Endothelial cell of umbilical vein (primary cell): ENCODE results near the gene MAD2L2. TPM values are rescaled to one million over a fixed set of nuclear protein-coding genes. Genes with fewer than 3 reads are reported as not detected.

Experiments
- BruUV-seq: library from RNA; stranded (reverse); fragments of 400-500 nt; replicated peaks from 2 replicates; lab custom pipeline; 2021; lab: Mats Ljungman, UMichigan
- CTCF ChIA-PET: fragments of 300-600, 350-600 bp; sonication (Branson Sonifier 250); formaldehyde crosslinking; loops from one replicate; lab custom pipeline; 2021; ENCODE audit warnings: antibody characterized with exemption, inconsistent platforms; lab: Charles Lee
- POLR2A ChIA-PET: fragments of 300-600, 350-600 bp; sonication (Branson Sonifier 250); formaldehyde crosslinking; loops from one replicate; lab custom pipeline; 2021; ENCODE audit warnings: antibody characterized with exemption, inconsistent platforms; lab: Charles Lee
- DNase-seq: peaks from one replicate; pipeline ENCODE4 v3.0.0-alpha.2; 2011; ENCODE audit warnings: low read depth, low spot score
- FAIRE-seq: peaks from 2 replicates; lab custom pipeline; 2011; peaks lifted over from hg19 to GRCh38; lab: Jason Lieb, UNC
- H2AFZ ChIP-seq: 2 replicates; pipeline ENCODE4 v1.6.0; 2012; ENCODE audit warnings: low read depth, low read length, control low read depth, inconsistent platforms
- H3K27ac ChIP-seq: 2 replicates; pipeline ENCODE4 v1.5.1; 2011; ENCODE audit warnings: low read depth, mild to moderate bottlenecking, control low read depth, low read length, moderate library complexity; ENCODE audit not compliant: insufficient read depth
- H3K27me3 ChIP-seq, 2 experiments: 2 replicates each; pipeline versions ENCODE4 v1.6.0 to v1.6.1; 2011; ENCODE audit warnings: low read length in 2 of 2, mixed read lengths in 1 of 2; ENCODE audit not compliant: control insufficient read depth in 2 of 2, insufficient read depth in 2 of 2
- H3K36me3 ChIP-seq, 2 experiments: 2 replicates in 1 of 2; 3 replicates in 1 of 2; pipeline ENCODE4 v1.5.1; 2011; ENCODE audit warnings: low read length in 2 of 2, mild to moderate bottlenecking in 1 of 2, moderate library complexity in 1 of 2; ENCODE audit not compliant: control insufficient read depth in 2 of 2, insufficient read depth in 2 of 2; ENCODE audit errors: extremely low read depth in 1 of 2
- H3K4me1 ChIP-seq: 3 replicates; pipeline ENCODE4 v1.5.1; 2011; ENCODE audit warnings: mild to moderate bottlenecking, low read length; ENCODE audit not compliant: control insufficient read depth, insufficient read depth; ENCODE audit errors: extremely low read depth
- H3K4me2 ChIP-seq: 2 replicates; pipeline ENCODE4 v1.6.1; 2011; ENCODE audit warnings: low read length, control low read depth, mixed read lengths; ENCODE audit not compliant: insufficient read depth
- H3K4me3 ChIP-seq, 3 experiments: fragments of 200-600 bp in 1 of 3; sonication (generic), shearing (Covaris generic) in 1 of 3; replicated peaks in 1 of 3; 2 replicates each; pipeline ENCODE4 v1.5.1; 2011 to 2016; ENCODE audit warnings: control low read depth in 3 of 3, low read length in 3 of 3, mild to moderate bottlenecking in 2 of 3, inconsistent platforms in 1 of 3, low read depth in 1 of 3, moderate library complexity in 1 of 3; ENCODE audit not compliant: insufficient read depth in 1 of 3
- H3K79me2 ChIP-seq: 2 replicates; pipeline ENCODE4 v1.6.0; 2012; ENCODE audit warnings: low read length, inconsistent platforms; ENCODE audit not compliant: control insufficient read depth, insufficient read depth
- H3K9ac ChIP-seq: replicated peaks from 2 replicates; pipeline ENCODE3; 2011; ENCODE audit warnings: low read length, control low read depth; ENCODE audit not compliant: insufficient read depth; ENCODE audit errors: extremely low read depth
- H3K9me1 ChIP-seq: replicated peaks from 3 replicates; pipeline ENCODE4 v1.6.0; 2011; ENCODE audit warnings: mild to moderate bottlenecking, low read length; ENCODE audit not compliant: control insufficient read depth, insufficient read depth; ENCODE audit errors: extremely low read depth
- H3K9me3 ChIP-seq: replicated peaks from 2 replicates; pipeline ENCODE4 v1.5.1; 2012; ENCODE audit warnings: low read length, inconsistent platforms; ENCODE audit not compliant: control insufficient read depth, insufficient read depth
- H4K20me1 ChIP-seq: replicated peaks from 2 replicates; pipeline ENCODE3; 2011; ENCODE audit warnings: mild to moderate bottlenecking, low read length; ENCODE audit not compliant: control insufficient read depth, insufficient read depth; ENCODE audit errors: extremely low read depth
- EZH2 ChIP-seq: IDR thresholded peaks from 2 replicates; pipeline ENCODE4 v1.6.1; 2012; ENCODE audit warnings: borderline replicate concordance, low read depth, mild to moderate bottlenecking, moderate library complexity, low read length, inconsistent platforms; ENCODE audit not compliant: severe bottlenecking
- FOS ChIP-seq: IDR thresholded peaks from 2 replicates; pipeline ENCODE4 v1.6.1; 2011; ENCODE audit warnings: mild to moderate bottlenecking, low read length, moderate library complexity, borderline replicate concordance; ENCODE audit not compliant: insufficient read depth
- GATA2 ChIP-seq: IDR thresholded peaks from 2 replicates; pipeline ENCODE4 v1.7.0; 2011; ENCODE audit warnings: low read depth, mild to moderate bottlenecking, moderate library complexity, mixed read lengths, low read length; ENCODE audit not compliant: insufficient read length, insufficient read depth
- JUN ChIP-seq: IDR thresholded peaks from 2 replicates; pipeline ENCODE4 v1.6.1; 2011; ENCODE audit warnings: borderline replicate concordance, low read depth; ENCODE audit not compliant: insufficient read length, insufficient read depth
- MAX ChIP-seq: IDR thresholded peaks from 2 replicates; pipeline ENCODE4 v1.6.1; 2011; ENCODE audit not compliant: insufficient read depth, insufficient read length
- MYC ChIP-seq: IDR thresholded peaks from one replicate; pipeline ENCODE4 v1.6.1; 2011; ENCODE audit warnings: mild to moderate bottlenecking, low read depth, low read length
- POLR2A ChIP-seq: IDR thresholded peaks from 2 replicates; pipeline ENCODE4 v1.6.1; 2012; ENCODE audit warnings: low read depth, mild to moderate bottlenecking, control low read depth, low read length
- POLR2AphosphoS5 ChIP-seq: IDR thresholded peaks from 2 replicates; pipeline ENCODE4 v1.6.1; 2012; ENCODE audit warnings: low read depth, mild to moderate bottlenecking, control low read depth, low read length, moderate library complexity; ENCODE audit not compliant: insufficient read depth
- dilution Hi-C: fragments of 300-500 bp; cut with MboI; formaldehyde crosslinking; loops from one replicate; pipeline ENCODE4 v1.15.0; 2019; ENCODE audit warnings: low sequenced_read_pairs; ENCODE audit not compliant: extremely low pct_ligation_motif_present
- intact Hi-C: fragments of 100-400 bp; cut with micrococcal nuclease; formaldehyde crosslinking; loops from one replicate; pipeline ENCODE4 v1.10.0; 2022
- polyA plus RNA-seq, 4 experiments: library from polyadenylated mRNA; depleted of rRNA in 3 of 4; stranded (reverse) in 3 of 4; unstranded in 1 of 4; fragments of >200 nt; gene quantifications; 2 replicates each; pipeline versions ENCODE4 v1.2.1 to v1.2.3, GENCODE V29; 2011 to 2012; ENCODE audit warnings: missing spikeins in 1 of 4
- total RNA-seq: library from RNA; stranded (reverse); gene quantifications from 2 replicates; pipeline ENCODE4 v1.2.3, GENCODE V29; 2021
- TF ChIP-seq, protein P1 (sequence below), 2 donors: IDR thresholded peaks; 1 replicate in 1 of 2; 2 replicates in 1 of 2; pipeline ENCODE4 v1.5.1; 2011; ENCODE audit warnings: low read length in 2 of 2, mild to moderate bottlenecking in 2 of 2, moderate library complexity in 2 of 2, control low read depth in 1 of 2, inconsistent platforms in 1 of 2, low read depth in 1 of 2; ENCODE audit not compliant: insufficient read depth in 1 of 2; ENCODE audit errors: extremely low read depth in 1 of 2

The MAD2L2 gene
- total and polyA plus RNA-seq, 2 donors (not counting 3 experiments of a cell fraction or from before 2014, with no cell fraction given) = 35.9 to 74.2 TPM

- H3K4me2 ChIP-seq = no peak overlapping the region
- peaks cover 3% of the 10 kb centered on the region for H3K4me1 ChIP-seq
- intact Hi-C loops = no loop called here
- no peaks in the 10 kb centered on the region for H3K9me1 ChIP-seq
- no peaks in the 10 kb centered on the region for H3K79me2 ChIP-seq
- no peaks in the 10 kb centered on the region for H3K36me3 ChIP-seq
- BruUV-seq = no TSS peak
- H3K4me3 ChIP-seq = no peak overlapping the region
- ChIA-PET CTCF (interaction anchor here (1.0 to 1.4 kb wide), 4 partner anchors 14 to 79 kb away, joined by 3 to 5 read pairs (median 4); no protein-coding TSS in a partner anchor), POLR2A (interaction anchor here (0.6 kb wide), 1 partner anchor 385 kb away, joined by 4 read pairs; no protein-coding TSS in a partner anchor)
- no peak overlapping the region for H2AFZ ChIP-seq
- no peaks in the 10 kb centered on the region for H3K9me3 ChIP-seq
- no peak for FAIRE-seq
- no peak overlapping the region for H3K9ac ChIP-seq
- no peak overlapping the region for H3K27ac ChIP-seq
- H4K20me1 ChIP-seq = no peaks in the 10 kb centered on the region
- no peaks in the 10 kb centered on the region for H3K27me3 ChIP-seq
- TF ChIP-seq POLR2A (no peak), GATA2 (no peak), MYC (no peak), POLR2AphosphoS5 (no peak), FOS (no peak)
- no peak for DNase-seq
- dilution Hi-C loops = no loop called here
Observed at GRCh38 chr1:11657654-11658053, 23.3 kb downstream of the MAD2L2 start.

DNA sequence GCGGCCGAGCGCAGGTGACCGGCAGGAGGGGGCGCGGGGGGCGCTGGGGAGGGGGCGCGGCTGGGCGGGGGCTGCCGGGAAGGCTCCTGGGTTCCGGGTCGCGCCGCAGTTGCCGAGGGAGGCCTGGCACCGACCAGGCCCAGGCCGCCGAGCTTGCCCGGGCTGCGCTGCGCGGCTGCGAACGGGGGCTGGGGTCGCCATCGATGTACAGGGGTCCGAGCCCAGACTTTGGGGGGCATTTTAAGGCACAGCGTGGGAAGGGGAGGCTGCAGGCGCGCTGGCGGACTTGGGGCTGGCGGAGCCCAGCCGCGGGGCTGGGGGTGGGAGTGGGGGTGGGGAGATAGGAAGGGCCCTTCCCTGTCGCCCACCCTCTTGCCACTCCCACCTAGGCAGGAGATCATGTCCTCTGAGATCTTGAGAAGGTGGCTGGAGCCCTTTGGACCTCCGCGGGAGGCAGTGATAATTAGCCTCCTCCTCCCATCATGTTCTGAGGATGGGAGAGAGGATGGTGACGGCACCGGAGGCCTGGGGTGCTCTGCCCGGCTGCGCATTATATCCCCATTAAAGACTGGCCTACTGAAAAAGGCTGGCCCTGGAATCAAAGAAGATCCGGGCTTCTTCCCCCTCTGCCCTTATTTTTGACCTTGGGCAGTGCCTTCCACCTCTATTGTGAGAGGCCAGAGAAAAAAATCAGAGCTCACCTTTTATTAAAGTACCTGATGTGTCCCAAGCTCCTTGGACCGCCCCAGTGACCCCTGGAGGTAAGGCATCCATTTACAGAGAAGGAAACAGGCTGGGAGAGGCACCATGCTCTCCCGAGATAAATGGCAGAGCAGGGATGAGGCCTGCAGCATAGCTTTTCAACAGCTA lies 25.8 kb downstream of the MAD2L2 start:
- BruUV-seq = no TSS peak
- H3K36me3 ChIP-seq = no peaks in the 10 kb centered on the region
- H3K4me2 ChIP-seq = peak overlapping the region; percentile 23
- H2AFZ ChIP-seq = peak overlapping the region; percentile 47
- H3K9ac ChIP-seq = no peak overlapping the region
- H3K9me1 ChIP-seq = no peaks in the 10 kb centered on the region
- H3K27ac ChIP-seq = no peak overlapping the region
- H3K79me2 ChIP-seq = no peaks in the 10 kb centered on the region
- intact Hi-C loops = loop anchor here (1.0 kb wide), 2 partner anchors 9 to 26 kb away; partner anchors contain the start of genes FBXO6 and MAD2L2
- no peak for TF ChIP-seq POLR2AphosphoS5
- TF ChIP-seq EZH2 = no peak
- no peak for TF ChIP-seq MYC
- TF ChIP-seq, protein P1, sequence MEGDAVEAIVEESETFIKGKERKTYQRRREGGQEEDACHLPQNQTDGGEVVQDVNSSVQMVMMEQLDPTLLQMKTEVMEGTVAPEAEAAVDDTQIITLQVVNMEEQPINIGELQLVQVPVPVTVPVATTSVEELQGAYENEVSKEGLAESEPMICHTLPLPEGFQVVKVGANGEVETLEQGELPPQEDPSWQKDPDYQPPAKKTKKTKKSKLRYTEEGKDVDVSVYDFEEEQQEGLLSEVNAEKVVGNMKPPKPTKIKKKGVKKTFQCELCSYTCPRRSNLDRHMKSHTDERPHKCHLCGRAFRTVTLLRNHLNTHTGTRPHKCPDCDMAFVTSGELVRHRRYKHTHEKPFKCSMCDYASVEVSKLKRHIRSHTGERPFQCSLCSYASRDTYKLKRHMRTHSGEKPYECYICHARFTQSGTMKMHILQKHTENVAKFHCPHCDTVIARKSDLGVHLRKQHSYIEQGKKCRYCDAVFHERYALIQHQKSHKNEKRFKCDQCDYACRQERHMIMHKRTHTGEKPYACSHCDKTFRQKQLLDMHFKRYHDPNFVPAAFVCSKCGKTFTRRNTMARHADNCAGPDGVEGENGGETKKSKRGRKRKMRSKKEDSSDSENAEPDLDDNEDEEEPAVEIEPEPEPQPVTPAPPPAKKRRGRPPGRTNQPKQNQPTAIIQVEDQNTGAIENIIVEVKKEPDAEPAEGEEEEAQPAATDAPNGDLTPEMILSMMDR (IDR thresholded peaks at IDR 0.05; ENCODE audit: extremely low read depth in 1 of 2, insufficient read depth in 1 of 2, low read depth in 1 of 2, low read length in 2 of 2) = no peak
- TF ChIP-seq FOS = no peak
- no peak for TF ChIP-seq MAX
- no peak for TF ChIP-seq GATA2
- no peak for TF ChIP-seq POLR2A
- no peak for TF ChIP-seq JUN
- no peaks in the 10 kb centered on the region for H4K20me1 ChIP-seq
- peak overlapping the region in 2 of 3 experiments; percentile 6 to 62 for H3K4me3 ChIP-seq
- H3K27me3 ChIP-seq = no peaks in the 10 kb centered on the region
- peaks cover 3% of the 10 kb centered on the region for H3K4me1 ChIP-seq
- dilution Hi-C loops = no loop called here
- FAIRE-seq (no peak), DNase-seq (no peak)
- ChIA-PET POLR2A (interaction anchor here (1.5 kb wide), 1 partner anchor 253 kb away, joined by 4 read pairs; no protein-coding TSS in a partner anchor), CTCF (interaction anchor here (0.6 to 7.5 kb wide), 5 partner anchors 8 to 730 kb away, joined by 3 to 135 read pairs (median 18); partner anchors contain the start of gene FBXO6)
- H3K9me3 ChIP-seq = no peaks in the 10 kb centered on the region
